Fibroblast of pulmonary artery (primary cell): ENCODE measurements around the gene ANKRD44.

Experiments
- DNase-seq: peaks from one replicate; pipeline ENCODE4 v3.0.0-alpha.2; 2010; ENCODE audit warnings: low read depth
- H3K4me3 ChIP-seq: replicated peaks from 2 replicates; pipeline ENCODE4 v1.5.1; 2011; ENCODE audit warnings: low read depth, mild to moderate bottlenecking, control low read depth, low read length, moderate library complexity
- TF ChIP-seq, protein P1 (sequence below): IDR thresholded peaks from 2 replicates; pipeline ENCODE4 v1.5.1; 2011; ENCODE audit warnings: mild to moderate bottlenecking, control low read depth, low read length, inconsistent platforms; ENCODE audit errors: missing control alignments

Gene ANKRD44

DNA sequence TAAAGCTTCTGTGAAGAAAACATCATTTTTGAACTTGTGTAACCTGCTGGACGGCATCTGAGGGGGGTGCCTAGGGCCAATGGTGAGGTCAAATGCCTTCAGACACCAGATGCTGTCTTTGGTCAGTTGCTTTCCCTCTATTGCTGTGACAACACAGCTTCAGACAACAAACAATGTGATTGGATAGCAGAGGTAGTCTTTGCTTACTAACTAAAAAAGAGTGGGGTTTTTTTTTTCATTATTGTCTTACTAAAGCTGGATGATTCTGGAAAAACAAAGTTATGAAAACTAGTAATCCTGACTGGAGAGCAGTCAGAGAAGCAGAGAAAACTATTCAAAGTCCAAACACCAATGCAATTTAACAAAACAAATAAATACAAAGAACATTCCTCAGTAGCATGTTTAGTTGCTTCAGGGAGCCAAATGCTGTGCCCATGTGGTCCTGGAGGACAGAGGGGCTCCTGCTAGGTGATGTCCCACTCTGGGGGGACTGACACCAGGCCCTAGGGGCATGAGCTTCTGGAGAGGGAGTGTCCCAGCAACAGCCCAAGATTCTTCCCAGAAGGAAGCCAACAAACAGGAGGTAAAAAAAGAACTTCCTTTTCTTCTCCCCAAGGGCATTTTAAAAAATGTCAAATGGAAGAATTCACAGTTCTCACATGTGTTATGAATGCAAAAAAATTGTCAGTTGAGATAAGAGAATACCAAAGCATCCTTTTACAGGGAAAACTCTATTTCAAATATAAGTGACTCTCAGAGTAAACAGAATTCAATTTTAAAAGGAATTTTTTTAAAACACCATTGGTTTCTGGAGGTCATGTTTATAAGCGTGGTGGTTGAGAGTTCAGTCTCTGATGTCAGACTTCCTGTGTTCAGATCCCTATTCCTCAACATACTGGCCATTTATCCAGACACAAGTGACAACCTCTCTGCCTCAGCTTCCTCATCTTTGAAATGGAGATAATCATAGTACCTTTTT is 203.0 kb downstream of the ANKRD44 start:
- peak; percentile 69 for DNase-seq
- no peak overlapping the region for H3K4me3 ChIP-seq
- TF ChIP-seq, protein P1, sequence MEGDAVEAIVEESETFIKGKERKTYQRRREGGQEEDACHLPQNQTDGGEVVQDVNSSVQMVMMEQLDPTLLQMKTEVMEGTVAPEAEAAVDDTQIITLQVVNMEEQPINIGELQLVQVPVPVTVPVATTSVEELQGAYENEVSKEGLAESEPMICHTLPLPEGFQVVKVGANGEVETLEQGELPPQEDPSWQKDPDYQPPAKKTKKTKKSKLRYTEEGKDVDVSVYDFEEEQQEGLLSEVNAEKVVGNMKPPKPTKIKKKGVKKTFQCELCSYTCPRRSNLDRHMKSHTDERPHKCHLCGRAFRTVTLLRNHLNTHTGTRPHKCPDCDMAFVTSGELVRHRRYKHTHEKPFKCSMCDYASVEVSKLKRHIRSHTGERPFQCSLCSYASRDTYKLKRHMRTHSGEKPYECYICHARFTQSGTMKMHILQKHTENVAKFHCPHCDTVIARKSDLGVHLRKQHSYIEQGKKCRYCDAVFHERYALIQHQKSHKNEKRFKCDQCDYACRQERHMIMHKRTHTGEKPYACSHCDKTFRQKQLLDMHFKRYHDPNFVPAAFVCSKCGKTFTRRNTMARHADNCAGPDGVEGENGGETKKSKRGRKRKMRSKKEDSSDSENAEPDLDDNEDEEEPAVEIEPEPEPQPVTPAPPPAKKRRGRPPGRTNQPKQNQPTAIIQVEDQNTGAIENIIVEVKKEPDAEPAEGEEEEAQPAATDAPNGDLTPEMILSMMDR: no peak

GRCh38 chr2:197103363-197103762 is 207.2 kb downstream of the ANKRD44 start:
- TF ChIP-seq, protein P1: no peak
- no peak for DNase-seq
- no peak overlapping the region for H3K4me3 ChIP-seq

GRCh38 chr2:197102231-197102630 is 208.3 kb downstream of the ANKRD44 start:
- TF ChIP-seq, protein P1: no peak
- DNase-seq: no peak
- H3K4me3 ChIP-seq: no peak overlapping the region

DNA sequence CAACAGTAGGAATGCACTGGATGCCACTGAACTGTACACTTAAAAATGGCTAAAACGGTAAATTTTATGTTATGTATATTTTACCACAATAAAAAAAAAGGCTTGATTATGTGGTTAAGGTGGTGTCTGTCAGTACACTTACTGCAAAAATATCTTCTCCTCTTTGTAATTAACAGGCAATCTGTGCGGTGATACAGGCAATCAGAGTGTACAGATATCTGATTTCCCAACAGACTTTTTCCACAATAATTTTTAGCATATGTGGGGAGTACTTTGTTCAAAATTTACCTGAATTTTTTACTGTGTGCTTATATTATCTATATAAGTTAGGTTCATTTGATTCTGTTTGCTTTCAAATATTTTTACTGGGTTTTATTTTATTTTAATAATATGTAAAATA is 209.1 kb downstream of the ANKRD44 start:
- no peak for DNase-seq
- TF ChIP-seq, protein P1: no peak
- no peak overlapping the region for H3K4me3 ChIP-seq

DNA sequence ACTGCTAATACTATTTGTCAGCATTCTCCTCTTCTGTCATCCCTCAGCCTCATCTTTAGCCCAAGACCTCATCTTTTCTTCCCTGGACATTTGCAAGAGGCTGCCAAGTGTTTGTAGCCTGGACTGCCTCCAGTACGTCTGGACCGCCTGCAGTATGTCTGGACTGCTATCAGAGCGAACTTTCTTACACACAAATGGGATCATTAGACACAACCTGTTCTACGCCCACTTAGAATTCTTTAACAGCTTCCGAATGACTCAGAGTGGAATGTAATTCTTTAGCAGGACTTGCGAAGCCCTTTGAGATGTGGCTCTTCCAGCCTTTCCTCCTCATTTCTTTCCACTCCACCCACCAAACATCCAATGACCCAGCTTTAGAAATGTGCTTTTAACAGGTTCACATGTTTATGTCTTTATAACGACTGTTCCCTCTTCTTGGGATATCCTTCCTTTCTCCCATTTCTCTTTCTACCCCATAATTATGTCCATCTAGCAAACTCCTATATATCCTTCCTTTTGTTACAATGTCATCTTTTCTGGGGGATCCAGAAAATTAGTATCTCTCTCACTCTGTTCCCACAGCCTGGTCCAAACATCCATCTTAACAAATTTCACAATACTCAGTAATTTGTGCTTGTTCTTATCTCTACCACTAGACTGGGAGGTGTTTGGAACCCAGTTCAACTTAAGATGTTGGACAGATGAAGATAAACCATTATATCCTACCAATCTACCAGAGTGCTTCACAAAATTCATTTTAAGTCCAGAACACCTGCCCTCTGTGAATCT is 212.8 kb downstream of the ANKRD44 start:
- H3K4me3 ChIP-seq: no peak overlapping the region
- TF ChIP-seq, protein P1: no peak
- DNase-seq: peak; percentile 94

GRCh38 chr2:197096649-197097048 is 213.9 kb downstream of the ANKRD44 start:
- no peak overlapping the region for H3K4me3 ChIP-seq
- TF ChIP-seq, protein P1: no peak
- DNase-seq: no peak
